K562 (cell line): Measurements from ENCODE around the gene DCTD. TPM values are rescaled to one million over a fixed set of nuclear protein-coding genes. Genes with fewer than 3 reads are reported as not detected.

Source experiments
- CHD7 ChIP-seq: fragments of 200-600 bp; sonication (generic); IDR thresholded peaks from one replicate; pipeline ENCODE4 v1.6.1; 2012; ENCODE audit warnings: mild to moderate bottlenecking, low read depth, low read length, inconsistent platforms
- polyA plus RNA-seq, 8 experiments: library from polyadenylated mRNA; depleted of rRNA in 4 of 8; stranded (reverse) in 5 of 8; unstranded in 3 of 8; fragments of >200 nt; fragmentation: Nextera tagmentation in 2 of 8; fragmentation: Illumina TruSeq in 1 of 8; extraction: Ambion mirVana in 2 of 8; extraction: Trizol in 1 of 8; gene quantifications; 2 replicates each; pipeline versions ENCODE4 v1.2.1 to v1.2.3, GENCODE V29; 2011 to 2014; ENCODE audit warnings: inconsistent platforms in 1 of 8, missing spikeins in 1 of 8
- total RNA-seq, 7 experiments: library from RNA; depleted of rRNA in 6 of 7; stranded (reverse); fragments of >200 nt in 6 of 7; fragmentation: Illumina TruSeq in 2 of 7; extraction: Trizol in 2 of 7; gene quantifications; 2 replicates each; pipeline versions ENCODE4 v1.2.1 to v1.2.3, GENCODE V29; 2011 to 2021; ENCODE audit warnings: low replicate concordance in 1 of 7
- TF ChIP-seq, protein P1 (sequence below), 2 experiments: fragments of 450-650 bp; formaldehyde crosslinking in 1 of 2; IDR thresholded peaks; 2 replicates each; pipeline versions ENCODE4 v1.4.0 to v1.6.1; 2014 to 2020; ENCODE audit warnings: mild to moderate bottlenecking in 2 of 2, borderline replicate concordance in 1 of 2, low read depth in 1 of 2
- TF ChIP-seq, protein P2 (sequence below): fragments of 250-450 bp; sonication (Bioruptor Pico); IDR thresholded peaks from 2 replicates; pipeline ENCODE4 v1.4.0; 2020; ENCODE audit warnings: mild to moderate bottlenecking, moderate library complexity

Gene DCTD
- total and polyA plus RNA-seq, 9 of the 15 experiments (the other 6 are each of a cell fraction or from before 2014, with no cell fraction given): 38.7 to 114 (median 76.5) TPM

DNA sequence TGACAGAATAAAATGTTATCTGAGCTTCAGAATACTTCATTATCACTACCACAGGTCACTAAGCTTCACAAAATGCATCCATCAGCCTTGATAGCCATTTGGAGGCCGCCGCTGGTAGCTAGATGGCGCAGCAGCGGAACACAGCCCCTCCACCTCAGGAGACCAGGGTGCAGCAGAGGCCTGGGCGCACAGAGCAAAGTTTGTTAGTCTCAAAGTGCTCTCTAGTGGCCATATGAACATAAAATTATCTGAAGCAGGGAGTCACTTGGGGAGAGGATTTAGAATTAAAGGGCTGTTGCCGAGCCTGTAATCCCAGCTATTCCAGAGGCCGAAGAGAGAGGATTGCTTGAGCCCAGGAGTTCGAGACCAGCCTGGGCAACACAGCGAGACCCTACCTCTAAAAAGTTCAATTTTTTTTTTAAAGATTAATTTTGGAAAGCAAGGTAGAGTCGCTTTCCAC lies 8.1 kb upstream of the DCTD start (continued):
- TF ChIP-seq, protein P1, sequence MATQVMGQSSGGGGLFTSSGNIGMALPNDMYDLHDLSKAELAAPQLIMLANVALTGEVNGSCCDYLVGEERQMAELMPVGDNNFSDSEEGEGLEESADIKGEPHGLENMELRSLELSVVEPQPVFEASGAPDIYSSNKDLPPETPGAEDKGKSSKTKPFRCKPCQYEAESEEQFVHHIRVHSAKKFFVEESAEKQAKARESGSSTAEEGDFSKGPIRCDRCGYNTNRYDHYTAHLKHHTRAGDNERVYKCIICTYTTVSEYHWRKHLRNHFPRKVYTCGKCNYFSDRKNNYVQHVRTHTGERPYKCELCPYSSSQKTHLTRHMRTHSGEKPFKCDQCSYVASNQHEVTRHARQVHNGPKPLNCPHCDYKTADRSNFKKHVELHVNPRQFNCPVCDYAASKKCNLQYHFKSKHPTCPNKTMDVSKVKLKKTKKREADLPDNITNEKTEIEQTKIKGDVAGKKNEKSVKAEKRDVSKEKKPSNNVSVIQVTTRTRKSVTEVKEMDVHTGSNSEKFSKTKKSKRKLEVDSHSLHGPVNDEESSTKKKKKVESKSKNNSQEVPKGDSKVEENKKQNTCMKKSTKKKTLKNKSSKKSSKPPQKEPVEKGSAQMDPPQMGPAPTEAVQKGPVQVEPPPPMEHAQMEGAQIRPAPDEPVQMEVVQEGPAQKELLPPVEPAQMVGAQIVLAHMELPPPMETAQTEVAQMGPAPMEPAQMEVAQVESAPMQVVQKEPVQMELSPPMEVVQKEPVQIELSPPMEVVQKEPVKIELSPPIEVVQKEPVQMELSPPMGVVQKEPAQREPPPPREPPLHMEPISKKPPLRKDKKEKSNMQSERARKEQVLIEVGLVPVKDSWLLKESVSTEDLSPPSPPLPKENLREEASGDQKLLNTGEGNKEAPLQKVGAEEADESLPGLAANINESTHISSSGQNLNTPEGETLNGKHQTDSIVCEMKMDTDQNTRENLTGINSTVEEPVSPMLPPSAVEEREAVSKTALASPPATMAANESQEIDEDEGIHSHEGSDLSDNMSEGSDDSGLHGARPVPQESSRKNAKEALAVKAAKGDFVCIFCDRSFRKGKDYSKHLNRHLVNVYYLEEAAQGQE (IDR thresholded peaks at IDR 0.05; ENCODE audit: borderline replicate concordance): peak; percentile 74
- TF ChIP-seq, protein P1 (CRISPR knock-in tag; IDR thresholded peaks at IDR 0.05; ENCODE audit: low read depth): no peak
- TF ChIP-seq, protein P2, sequence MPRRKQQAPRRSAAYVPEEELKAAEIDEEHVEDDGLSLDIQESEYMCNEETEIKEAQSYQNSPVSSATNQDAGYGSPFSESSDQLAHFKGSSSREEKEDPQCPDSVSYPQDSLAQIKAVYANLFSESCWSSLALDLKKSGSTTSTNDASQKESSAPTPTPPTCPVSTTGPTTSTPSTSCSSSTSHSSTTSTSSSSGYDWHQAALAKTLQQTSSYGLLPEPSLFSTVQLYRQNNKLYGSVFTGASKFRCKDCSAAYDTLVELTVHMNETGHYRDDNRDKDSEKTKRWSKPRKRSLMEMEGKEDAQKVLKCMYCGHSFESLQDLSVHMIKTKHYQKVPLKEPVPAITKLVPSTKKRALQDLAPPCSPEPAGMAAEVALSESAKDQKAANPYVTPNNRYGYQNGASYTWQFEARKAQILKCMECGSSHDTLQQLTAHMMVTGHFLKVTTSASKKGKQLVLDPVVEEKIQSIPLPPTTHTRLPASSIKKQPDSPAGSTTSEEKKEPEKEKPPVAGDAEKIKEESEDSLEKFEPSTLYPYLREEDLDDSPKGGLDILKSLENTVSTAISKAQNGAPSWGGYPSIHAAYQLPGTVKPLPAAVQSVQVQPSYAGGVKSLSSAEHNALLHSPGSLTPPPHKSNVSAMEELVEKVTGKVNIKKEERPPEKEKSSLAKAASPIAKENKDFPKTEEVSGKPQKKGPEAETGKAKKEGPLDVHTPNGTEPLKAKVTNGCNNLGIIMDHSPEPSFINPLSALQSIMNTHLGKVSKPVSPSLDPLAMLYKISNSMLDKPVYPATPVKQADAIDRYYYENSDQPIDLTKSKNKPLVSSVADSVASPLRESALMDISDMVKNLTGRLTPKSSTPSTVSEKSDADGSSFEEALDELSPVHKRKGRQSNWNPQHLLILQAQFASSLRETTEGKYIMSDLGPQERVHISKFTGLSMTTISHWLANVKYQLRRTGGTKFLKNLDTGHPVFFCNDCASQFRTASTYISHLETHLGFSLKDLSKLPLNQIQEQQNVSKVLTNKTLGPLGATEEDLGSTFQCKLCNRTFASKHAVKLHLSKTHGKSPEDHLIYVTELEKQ (CRISPR knock-in tag): no peak
- no peak for TF ChIP-seq CHD7
